WTC11 (cell line): ENCODE data around the gene MRNIP. TPM values are rescaled to one million over a fixed set of nuclear protein-coding genes. Genes with fewer than 3 reads are reported as not detected.

Source experiments
- ATAC-seq: fragments of 200-7000 bp; cut with Tn5 transposase; 2 replicates; pipeline ENCODE4 v1.10.0; 2021; ENCODE audit warnings: mild to moderate bottlenecking, moderate library complexity
- CTCF ChIA-PET: fragments of 300-600 bp; sonication (Branson Sonifier 250); formaldehyde crosslinking; loops from one replicate; lab custom pipeline; 2021; ENCODE audit warnings: antibody characterized with exemption; lab: Charles Lee
- POLR2A ChIA-PET: fragments of 350-600 bp; sonication (Branson Sonifier 250); formaldehyde crosslinking; loops from one replicate; lab custom pipeline; 2021; ENCODE audit warnings: antibody characterized with exemption; lab: Charles Lee
- DNase-seq: peaks from one replicate; pipeline ENCODE4 v3.0.0; 2021; ENCODE audit warnings: low spot score
- H3K27ac Mint-ChIP-seq: 2 replicates; pipeline ENCODE4 v1.8.0; 2021; ENCODE audit warnings: mixed read lengths
- H3K27me3 Mint-ChIP-seq: 2 replicates; pipeline ENCODE4 v1.8.0; 2021; ENCODE audit warnings: low read depth, mild to moderate bottlenecking, moderate library complexity, mixed read lengths
- H3K36me3 Mint-ChIP-seq: 2 replicates; pipeline ENCODE4 v1.8.0; 2021; ENCODE audit warnings: mixed read lengths
- H3K4me1 Mint-ChIP-seq: 2 replicates; pipeline ENCODE4 v1.8.0; 2022; ENCODE audit warnings: mixed read lengths
- H3K4me3 Mint-ChIP-seq: 2 replicates; pipeline ENCODE4 v1.8.0; 2021; ENCODE audit warnings: mild to moderate bottlenecking, moderate library complexity, mixed read lengths
- H3K9me3 Mint-ChIP-seq: 2 replicates; pipeline ENCODE4 v1.8.0; 2021; ENCODE audit warnings: mixed read lengths
- ESRRA ChIP-seq: sonication (generic); formaldehyde crosslinking; IDR thresholded peaks from 2 replicates; pipeline ENCODE4 v1.8.1; 2022; ENCODE audit warnings: mild to moderate bottlenecking, missing genetic modification reagents, borderline replicate concordance
- FOXP1 ChIP-seq: sonication (generic); formaldehyde crosslinking; IDR thresholded peaks from 2 replicates; pipeline ENCODE4 v1.8.0; 2022; ENCODE audit warnings: missing genetic modification reagents, mild to moderate bottlenecking, moderate library complexity, borderline replicate concordance
- GRHL2 ChIP-seq: fragments of 250-450 bp; sonication (Bioruptor Pico); IDR thresholded peaks from 2 replicates; pipeline ENCODE4 v1.8.0; 2022; ENCODE audit warnings: mild to moderate bottlenecking, moderate library complexity; ENCODE audit not compliant: insufficient replicate concordance, severe bottlenecking
- JUN ChIP-seq: sonication (generic); formaldehyde crosslinking; IDR thresholded peaks from 2 replicates; pipeline ENCODE4 v1.8.0; 2023; ENCODE audit warnings: mild to moderate bottlenecking, missing genetic modification reagents
- KAT7 ChIP-seq: sonication (generic); formaldehyde crosslinking; IDR thresholded peaks from 2 replicates; pipeline ENCODE4 v1.8.1; 2023; ENCODE audit warnings: missing genetic modification reagents, mild to moderate bottlenecking, borderline replicate concordance
- RORB ChIP-seq: fragments of 250-450 bp; sonication (Bioruptor Pico); IDR thresholded peaks from 2 replicates; pipeline ENCODE4 v1.9.0; 2021; ENCODE audit warnings: mild to moderate bottlenecking
- SMAD4 ChIP-seq: sonication (generic); formaldehyde crosslinking; IDR thresholded peaks from 2 replicates; pipeline ENCODE4 v1.8.0; 2022; ENCODE audit warnings: mild to moderate bottlenecking, missing genetic modification reagents
- SOX15 ChIP-seq: fragments of 250-450 bp; sonication (Bioruptor Pico); IDR thresholded peaks from 2 replicates; pipeline ENCODE4 v1.9.0; 2021; ENCODE audit warnings: mild to moderate bottlenecking
- TCF7 ChIP-seq: sonication (generic); formaldehyde crosslinking; IDR thresholded peaks from 2 replicates; pipeline ENCODE4 v1.8.0; 2022; ENCODE audit warnings: mild to moderate bottlenecking, low read depth, missing genetic modification reagents, moderate library complexity
- ZNF423 ChIP-seq: fragments of 250-450 bp; sonication (Bioruptor Pico); IDR thresholded peaks from 2 replicates; pipeline ENCODE4 v2.1.2; 2022; ENCODE audit warnings: mild to moderate bottlenecking, moderate library complexity
- total RNA-seq: library from RNA; stranded (reverse); gene quantifications from 3 replicates; pipeline ENCODE4 v1.2.3, GENCODE V29; 2021
- TF ChIP-seq, protein P1 (sequence below): sonication (generic); formaldehyde crosslinking; IDR thresholded peaks from 2 replicates; pipeline ENCODE4 v1.8.0; 2022; ENCODE audit warnings: mild to moderate bottlenecking, missing genetic modification reagents
- TF ChIP-seq, protein P2 (sequence below): sonication (generic); formaldehyde crosslinking; IDR thresholded peaks from 2 replicates; pipeline ENCODE4 v1.8.1; 2023; ENCODE audit warnings: mild to moderate bottlenecking, missing genetic modification reagents, moderate library complexity
- TF ChIP-seq, protein P3 (sequence below): sonication (generic); formaldehyde crosslinking; IDR thresholded peaks from 2 replicates; pipeline ENCODE4 v1.8.1; 2023; ENCODE audit warnings: mild to moderate bottlenecking, missing genetic modification reagents, moderate library complexity
- TF ChIP-seq, protein P4 (sequence below): sonication (generic); formaldehyde crosslinking; IDR thresholded peaks from 2 replicates; pipeline ENCODE4 v1.8.0; 2023; ENCODE audit warnings: mild to moderate bottlenecking, missing genetic modification reagents
- TF ChIP-seq, protein P5 (sequence below): sonication (generic); formaldehyde crosslinking; IDR thresholded peaks from 2 replicates; pipeline ENCODE4 v1.8.0; 2023; ENCODE audit warnings: missing genetic modification reagents
- TF ChIP-seq, protein P6 (sequence below): sonication (generic); formaldehyde crosslinking; IDR thresholded peaks from 2 replicates; pipeline ENCODE4 v1.8.0; 2023; ENCODE audit warnings: missing genetic modification reagents, mild to moderate bottlenecking, borderline replicate concordance

Gene MRNIP
- total RNA-seq, 1 experiment from 2014 or later: 42.0 TPM

DNA sequence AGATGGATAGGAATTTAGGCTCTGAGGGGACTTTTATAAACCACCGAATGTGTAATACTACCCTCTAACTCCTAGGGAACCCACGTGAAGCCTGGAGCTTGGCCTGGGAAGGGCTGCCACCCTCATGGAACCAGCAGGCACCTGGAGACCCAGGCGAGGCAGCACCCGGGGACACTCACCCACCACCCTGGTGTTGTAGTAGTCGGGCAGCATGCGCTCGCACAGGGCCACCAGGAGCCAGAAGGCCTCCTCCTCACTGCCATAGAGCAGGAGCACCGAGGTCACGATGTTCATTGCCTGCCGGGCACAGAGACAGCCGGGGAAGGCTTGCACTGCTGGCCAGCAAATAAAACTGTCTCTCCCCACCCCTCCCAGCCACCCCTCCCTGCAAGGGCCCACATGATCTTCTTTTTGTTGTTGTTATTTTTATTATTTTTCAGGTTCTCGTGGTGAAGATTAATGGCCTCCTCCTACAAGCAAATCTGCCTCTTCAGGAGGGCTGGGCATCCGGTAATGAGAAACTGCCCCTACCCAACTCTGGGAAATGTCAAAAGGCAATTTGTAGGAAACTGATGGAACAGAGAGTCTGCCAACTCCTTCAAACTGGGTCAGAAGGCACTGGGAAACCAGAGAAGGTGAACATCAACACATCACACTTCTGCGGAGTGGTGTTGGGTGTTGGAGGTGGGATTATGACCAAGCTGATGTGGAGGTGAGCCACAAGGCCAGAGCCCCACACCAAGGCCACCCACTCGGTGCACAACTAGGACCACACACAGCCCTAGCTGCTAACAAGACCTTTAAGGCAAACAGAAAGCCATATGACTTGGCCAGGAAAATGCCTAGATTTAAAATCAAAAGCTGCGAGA lies 17.4 kb upstream of the MRNIP start:
- ChIA-PET POLR2A (no interaction called here), CTCF (no interaction called here)
- no peak for ATAC-seq
- TF ChIP-seq, protein P1, sequence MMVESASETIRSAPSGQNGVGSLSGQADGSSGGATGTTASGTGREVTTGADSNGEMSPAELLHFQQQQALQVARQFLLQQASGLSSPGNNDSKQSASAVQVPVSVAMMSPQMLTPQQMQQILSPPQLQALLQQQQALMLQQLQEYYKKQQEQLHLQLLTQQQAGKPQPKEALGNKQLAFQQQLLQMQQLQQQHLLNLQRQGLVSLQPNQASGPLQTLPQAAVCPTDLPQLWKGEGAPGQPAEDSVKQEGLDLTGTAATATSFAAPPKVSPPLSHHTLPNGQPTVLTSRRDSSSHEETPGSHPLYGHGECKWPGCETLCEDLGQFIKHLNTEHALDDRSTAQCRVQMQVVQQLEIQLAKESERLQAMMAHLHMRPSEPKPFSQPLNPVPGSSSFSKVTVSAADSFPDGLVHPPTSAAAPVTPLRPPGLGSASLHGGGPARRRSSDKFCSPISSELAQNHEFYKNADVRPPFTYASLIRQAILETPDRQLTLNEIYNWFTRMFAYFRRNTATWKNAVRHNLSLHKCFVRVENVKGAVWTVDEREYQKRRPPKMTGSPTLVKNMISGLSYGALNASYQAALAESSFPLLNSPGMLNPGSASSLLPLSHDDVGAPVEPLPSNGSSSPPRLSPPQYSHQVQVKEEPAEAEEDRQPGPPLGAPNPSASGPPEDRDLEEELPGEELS (CRISPR knock-in tag): no peak
- TF ChIP-seq KAT7 (CRISPR knock-in tag): no peak
- DNase-seq: no peak
- peaks cover 30% of the 10 kb centered on the region for H3K36me3 Mint-ChIP-seq
- H3K9me3 Mint-ChIP-seq: no peaks in the 10 kb centered on the region
- no peak overlapping the region for H3K4me3 Mint-ChIP-seq
- no peaks in the 10 kb centered on the region for H3K27me3 Mint-ChIP-seq
- no peaks in the 10 kb centered on the region for H3K4me1 Mint-ChIP-seq
- no peak overlapping the region for H3K27ac Mint-ChIP-seq

DNA sequence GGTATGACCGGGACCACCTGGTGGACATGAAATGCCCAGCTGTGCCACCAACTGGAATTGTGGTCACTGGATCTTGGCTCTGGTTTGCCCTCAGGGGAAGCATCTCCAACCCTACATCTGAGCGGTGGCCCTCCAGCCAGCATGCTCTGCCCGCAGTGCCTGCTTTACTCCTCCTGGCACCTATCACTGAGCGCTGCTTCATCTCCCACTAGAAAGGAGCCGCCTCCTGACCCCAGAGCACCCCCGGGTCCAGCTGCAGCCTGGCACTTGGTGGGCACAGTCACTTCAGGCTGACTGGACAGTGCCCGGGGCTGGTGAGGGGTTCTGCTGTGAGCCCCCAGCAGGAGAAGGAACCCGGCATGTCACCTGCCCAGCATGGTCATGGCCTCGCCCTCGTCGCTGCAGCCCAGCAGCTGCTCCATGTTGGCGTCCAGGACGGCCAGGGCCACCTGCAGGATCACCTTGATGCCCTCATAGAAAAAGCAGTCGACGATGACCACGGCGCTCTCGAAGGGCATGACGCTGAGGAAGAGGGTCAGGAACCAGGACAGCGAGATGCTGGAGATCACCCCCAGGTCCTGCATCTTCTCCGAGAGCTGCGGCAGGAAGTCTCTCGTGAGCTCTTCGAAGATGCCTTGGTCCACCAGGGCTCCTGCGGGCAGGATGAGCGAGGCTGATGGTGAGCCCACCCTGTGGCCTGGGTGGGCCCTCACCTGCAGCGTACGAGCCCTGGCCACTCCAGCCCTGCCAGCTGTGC lies 16.1 kb upstream of the MRNIP start:
- ATAC-seq: no peak
- Mint-ChIP-seq H3K36me3 (peaks cover 34% of the 10 kb centered on the region), H3K4me1 (no peaks in the 10 kb centered on the region), H3K4me3 (no peak overlapping the region), H3K9me3 (no peaks in the 10 kb centered on the region), H3K27ac (no peak overlapping the region), H3K27me3 (no peaks in the 10 kb centered on the region)
- ChIA-PET POLR2A (no interaction called here), CTCF (interaction anchor here (1.2 kb wide), 1 partner anchor 73 kb away, joined by 3 read pairs; no protein-coding TSS in a partner anchor)
- DNase-seq: no peak
- TF ChIP-seq GRHL2 (CRISPR knock-in tag): no peak
- TF ChIP-seq FOXP1 (CRISPR knock-in tag): no peak
- no peak for TF ChIP-seq JUN (CRISPR knock-in tag)
- TF ChIP-seq ZNF423 (CRISPR knock-in tag): no peak
- no peak for TF ChIP-seq SMAD4 (CRISPR knock-in tag)
- no peak for TF ChIP-seq SOX15
- TF ChIP-seq TCF7 (CRISPR knock-in tag): no peak
- TF ChIP-seq ESRRA (CRISPR knock-in tag): no peak
- TF ChIP-seq, protein P2, sequence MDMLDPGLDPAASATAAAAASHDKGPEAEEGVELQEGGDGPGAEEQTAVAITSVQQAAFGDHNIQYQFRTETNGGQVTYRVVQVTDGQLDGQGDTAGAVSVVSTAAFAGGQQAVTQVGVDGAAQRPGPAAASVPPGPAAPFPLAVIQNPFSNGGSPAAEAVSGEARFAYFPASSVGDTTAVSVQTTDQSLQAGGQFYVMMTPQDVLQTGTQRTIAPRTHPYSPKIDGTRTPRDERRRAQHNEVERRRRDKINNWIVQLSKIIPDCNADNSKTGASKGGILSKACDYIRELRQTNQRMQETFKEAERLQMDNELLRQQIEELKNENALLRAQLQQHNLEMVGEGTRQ (CRISPR knock-in tag): no peak
- TF ChIP-seq, protein P3, sequence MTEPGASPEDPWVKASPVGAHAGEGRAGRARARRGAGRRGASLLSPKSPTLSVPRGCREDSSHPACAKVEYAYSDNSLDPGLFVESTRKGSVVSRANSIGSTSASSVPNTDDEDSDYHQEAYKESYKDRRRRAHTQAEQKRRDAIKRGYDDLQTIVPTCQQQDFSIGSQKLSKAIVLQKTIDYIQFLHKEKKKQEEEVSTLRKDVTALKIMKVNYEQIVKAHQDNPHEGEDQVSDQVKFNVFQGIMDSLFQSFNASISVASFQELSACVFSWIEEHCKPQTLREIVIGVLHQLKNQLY (CRISPR knock-in tag): no peak
- TF ChIP-seq, protein P4, sequence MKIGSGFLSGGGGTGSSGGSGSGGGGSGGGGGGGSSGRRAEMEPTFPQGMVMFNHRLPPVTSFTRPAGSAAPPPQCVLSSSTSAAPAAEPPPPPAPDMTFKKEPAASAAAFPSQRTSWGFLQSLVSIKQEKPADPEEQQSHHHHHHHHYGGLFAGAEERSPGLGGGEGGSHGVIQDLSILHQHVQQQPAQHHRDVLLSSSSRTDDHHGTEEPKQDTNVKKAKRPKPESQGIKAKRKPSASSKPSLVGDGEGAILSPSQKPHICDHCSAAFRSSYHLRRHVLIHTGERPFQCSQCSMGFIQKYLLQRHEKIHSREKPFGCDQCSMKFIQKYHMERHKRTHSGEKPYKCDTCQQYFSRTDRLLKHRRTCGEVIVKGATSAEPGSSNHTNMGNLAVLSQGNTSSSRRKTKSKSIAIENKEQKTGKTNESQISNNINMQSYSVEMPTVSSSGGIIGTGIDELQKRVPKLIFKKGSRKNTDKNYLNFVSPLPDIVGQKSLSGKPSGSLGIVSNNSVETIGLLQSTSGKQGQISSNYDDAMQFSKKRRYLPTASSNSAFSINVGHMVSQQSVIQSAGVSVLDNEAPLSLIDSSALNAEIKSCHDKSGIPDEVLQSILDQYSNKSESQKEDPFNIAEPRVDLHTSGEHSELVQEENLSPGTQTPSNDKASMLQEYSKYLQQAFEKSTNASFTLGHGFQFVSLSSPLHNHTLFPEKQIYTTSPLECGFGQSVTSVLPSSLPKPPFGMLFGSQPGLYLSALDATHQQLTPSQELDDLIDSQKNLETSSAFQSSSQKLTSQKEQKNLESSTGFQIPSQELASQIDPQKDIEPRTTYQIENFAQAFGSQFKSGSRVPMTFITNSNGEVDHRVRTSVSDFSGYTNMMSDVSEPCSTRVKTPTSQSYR (CRISPR knock-in tag): no peak
- TF ChIP-seq, protein P5, sequence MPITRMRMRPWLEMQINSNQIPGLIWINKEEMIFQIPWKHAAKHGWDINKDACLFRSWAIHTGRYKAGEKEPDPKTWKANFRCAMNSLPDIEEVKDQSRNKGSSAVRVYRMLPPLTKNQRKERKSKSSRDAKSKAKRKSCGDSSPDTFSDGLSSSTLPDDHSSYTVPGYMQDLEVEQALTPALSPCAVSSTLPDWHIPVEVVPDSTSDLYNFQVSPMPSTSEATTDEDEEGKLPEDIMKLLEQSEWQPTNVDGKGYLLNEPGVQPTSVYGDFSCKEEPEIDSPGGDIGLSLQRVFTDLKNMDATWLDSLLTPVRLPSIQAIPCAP (CRISPR knock-in tag): no peak
- TF ChIP-seq, protein P6, sequence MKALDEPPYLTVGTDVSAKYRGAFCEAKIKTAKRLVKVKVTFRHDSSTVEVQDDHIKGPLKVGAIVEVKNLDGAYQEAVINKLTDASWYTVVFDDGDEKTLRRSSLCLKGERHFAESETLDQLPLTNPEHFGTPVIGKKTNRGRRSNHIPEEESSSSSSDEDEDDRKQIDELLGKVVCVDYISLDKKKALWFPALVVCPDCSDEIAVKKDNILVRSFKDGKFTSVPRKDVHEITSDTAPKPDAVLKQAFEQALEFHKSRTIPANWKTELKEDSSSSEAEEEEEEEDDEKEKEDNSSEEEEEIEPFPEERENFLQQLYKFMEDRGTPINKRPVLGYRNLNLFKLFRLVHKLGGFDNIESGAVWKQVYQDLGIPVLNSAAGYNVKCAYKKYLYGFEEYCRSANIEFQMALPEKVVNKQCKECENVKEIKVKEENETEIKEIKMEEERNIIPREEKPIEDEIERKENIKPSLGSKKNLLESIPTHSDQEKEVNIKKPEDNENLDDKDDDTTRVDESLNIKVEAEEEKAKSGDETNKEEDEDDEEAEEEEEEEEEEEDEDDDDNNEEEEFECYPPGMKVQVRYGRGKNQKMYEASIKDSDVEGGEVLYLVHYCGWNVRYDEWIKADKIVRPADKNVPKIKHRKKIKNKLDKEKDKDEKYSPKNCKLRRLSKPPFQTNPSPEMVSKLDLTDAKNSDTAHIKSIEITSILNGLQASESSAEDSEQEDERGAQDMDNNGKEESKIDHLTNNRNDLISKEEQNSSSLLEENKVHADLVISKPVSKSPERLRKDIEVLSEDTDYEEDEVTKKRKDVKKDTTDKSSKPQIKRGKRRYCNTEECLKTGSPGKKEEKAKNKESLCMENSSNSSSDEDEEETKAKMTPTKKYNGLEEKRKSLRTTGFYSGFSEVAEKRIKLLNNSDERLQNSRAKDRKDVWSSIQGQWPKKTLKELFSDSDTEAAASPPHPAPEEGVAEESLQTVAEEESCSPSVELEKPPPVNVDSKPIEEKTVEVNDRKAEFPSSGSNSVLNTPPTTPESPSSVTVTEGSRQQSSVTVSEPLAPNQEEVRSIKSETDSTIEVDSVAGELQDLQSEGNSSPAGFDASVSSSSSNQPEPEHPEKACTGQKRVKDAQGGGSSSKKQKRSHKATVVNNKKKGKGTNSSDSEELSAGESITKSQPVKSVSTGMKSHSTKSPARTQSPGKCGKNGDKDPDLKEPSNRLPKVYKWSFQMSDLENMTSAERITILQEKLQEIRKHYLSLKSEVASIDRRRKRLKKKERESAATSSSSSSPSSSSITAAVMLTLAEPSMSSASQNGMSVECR (CRISPR knock-in tag): no peak
- TF ChIP-seq RORB (CRISPR knock-in tag): no peak
- TF ChIP-seq, protein P1 (CRISPR knock-in tag): no peak
